T-helper 17 cell (primary cell): ENCODE results near the gene UHRF1. TPM values are rescaled to one million over a fixed set of nuclear protein-coding genes. Genes with fewer than 3 reads are reported as not detected.

Source experiments
- ATAC-seq: fragments of 150-1000 bp; cut with Tn5 transposase; 2 replicates; pipeline ENCODE4 v1.10.0; 2021; ENCODE audit warnings: mild to moderate bottlenecking, moderate library complexity
- DNase-seq, 3 donors: peaks; one replicate each; pipeline versions ENCODE4 v3.0.0 to v3.0.0-alpha.2; 2020 to 2021
- H3K9me3 ChIP-seq: one replicate; pipeline ENCODE4 v1.7.0; 2013; ENCODE audit warnings: low read length, mild to moderate bottlenecking; ENCODE audit not compliant: control insufficient read depth, poor library complexity, severe bottlenecking
- H3K27ac Mint-ChIP-seq: one replicate; pipeline ENCODE4 v1.8.0; 2022; ENCODE audit warnings: mild to moderate bottlenecking, moderate library complexity, mixed read lengths
- H3K27me3 Mint-ChIP-seq: one replicate; pipeline ENCODE4 v1.8.0; 2022; ENCODE audit warnings: mixed read lengths
- H3K36me3 Mint-ChIP-seq: one replicate; pipeline ENCODE4 v1.8.0; 2022; ENCODE audit warnings: low read depth, mixed read lengths
- H3K4me1 Mint-ChIP-seq: one replicate; pipeline ENCODE4 v1.8.0; 2022; ENCODE audit warnings: mild to moderate bottlenecking, mixed read lengths
- H3K4me3 Mint-ChIP-seq: one replicate; pipeline ENCODE4 v1.8.0; 2022; ENCODE audit warnings: mild to moderate bottlenecking, moderate library complexity, mixed read lengths
- total RNA-seq, 4 donors: library from RNA in 2 of 4; stranded (reverse) in 2 of 4; gene quantifications; one replicate each; pipeline ENCODE4 v1.2.3 and lab custom pipeline; 2022 to 2026

Gene UHRF1
- total RNA-seq, 2 donors from 2014 or later, result 0.12 to 0.34 TPM

DNA sequence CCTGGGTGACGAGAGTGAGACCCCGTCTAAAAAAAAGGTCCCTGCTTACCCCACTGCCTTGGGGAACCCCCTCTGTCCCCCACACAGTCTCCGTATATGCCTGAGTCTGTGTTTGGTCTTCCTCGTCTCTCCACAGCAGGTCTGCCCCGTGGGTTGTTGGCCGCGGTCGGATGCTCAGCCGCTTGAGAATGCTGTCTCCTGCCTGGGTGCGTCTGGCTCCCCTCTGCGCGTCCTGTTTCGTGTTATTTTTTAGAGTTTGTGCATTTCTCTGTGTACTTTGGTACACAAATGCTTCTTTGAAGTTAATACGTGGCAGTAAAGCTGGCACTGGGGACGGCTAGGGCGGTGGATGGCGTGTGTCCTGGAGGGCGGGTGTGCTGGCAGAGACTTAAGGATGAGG lies 94.5 kb downstream of the UHRF1 start:
- Mint-ChIP-seq H3K27ac (no peak overlapping the region), H3K4me1 (peaks cover 28% of the 10 kb centered on the region), H3K27me3 (no peaks in the 10 kb centered on the region), H3K36me3 (peaks cover 5% of the 10 kb centered on the region), H3K4me3 (no peak overlapping the region)
- H3K9me3 ChIP-seq, result no peaks in the 10 kb centered on the region
- ATAC-seq (no peak), DNase-seq (no peak)

DNA sequence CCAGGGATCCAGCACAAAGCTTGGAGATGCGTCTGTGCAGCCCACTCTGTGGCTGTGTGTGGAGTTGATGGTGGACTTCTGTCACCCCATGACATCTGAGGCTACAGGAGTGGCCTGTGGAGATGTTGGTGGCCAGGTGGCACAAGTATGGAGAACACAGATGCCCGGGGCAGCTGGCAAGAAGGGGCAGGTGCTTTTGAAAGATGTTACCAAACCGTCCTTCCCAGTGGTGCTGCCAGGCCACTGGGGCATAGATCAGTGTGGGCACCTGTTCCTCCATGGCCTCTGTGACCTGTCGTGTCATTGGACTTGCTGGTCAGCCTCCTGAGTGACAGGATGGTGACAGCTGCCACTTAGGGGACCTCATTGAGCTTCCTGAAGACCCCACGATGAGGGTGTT lies 95.8 kb downstream of the UHRF1 start:
- H3K4me3 Mint-ChIP-seq, result no peak overlapping the region
- peaks cover 4% of the 10 kb centered on the region for H3K36me3 Mint-ChIP-seq
- no peaks in the 10 kb centered on the region for H3K27me3 Mint-ChIP-seq
- no peak overlapping the region for H3K27ac Mint-ChIP-seq
- H3K9me3 ChIP-seq, result no peaks in the 10 kb centered on the region
- DNase-seq (no peak), ATAC-seq (no peak)
- peaks cover 23% of the 10 kb centered on the region for H3K4me1 Mint-ChIP-seq

DNA sequence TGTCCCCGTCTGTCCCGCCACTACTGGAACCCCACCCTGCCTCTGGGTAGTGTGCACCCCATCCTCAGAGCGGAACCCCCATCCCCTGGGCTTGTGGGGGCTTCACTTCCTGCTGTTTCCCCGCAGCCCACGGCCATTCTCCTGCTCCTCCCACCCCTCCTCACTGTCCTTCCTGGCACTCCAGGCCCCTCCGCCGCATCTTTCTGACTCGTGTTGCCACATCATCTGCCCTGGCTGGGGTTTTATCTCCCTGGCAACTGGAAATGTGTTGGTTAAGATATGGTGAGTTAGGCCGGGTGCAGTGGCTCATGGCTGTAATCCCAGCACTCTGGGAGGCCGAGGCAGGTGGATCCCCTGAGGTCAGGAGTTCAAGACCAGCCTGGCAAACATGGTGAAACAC lies 96.9 kb downstream of the UHRF1 start:
- no peak for DNase-seq
- Mint-ChIP-seq H3K4me3 (no peak overlapping the region), H3K4me1 (peaks cover 20% of the 10 kb centered on the region), H3K27ac (no peak overlapping the region), H3K27me3 (no peaks in the 10 kb centered on the region), H3K36me3 (peaks cover 2% of the 10 kb centered on the region)
- no peaks in the 10 kb centered on the region for H3K9me3 ChIP-seq
- no peak for ATAC-seq

DNA sequence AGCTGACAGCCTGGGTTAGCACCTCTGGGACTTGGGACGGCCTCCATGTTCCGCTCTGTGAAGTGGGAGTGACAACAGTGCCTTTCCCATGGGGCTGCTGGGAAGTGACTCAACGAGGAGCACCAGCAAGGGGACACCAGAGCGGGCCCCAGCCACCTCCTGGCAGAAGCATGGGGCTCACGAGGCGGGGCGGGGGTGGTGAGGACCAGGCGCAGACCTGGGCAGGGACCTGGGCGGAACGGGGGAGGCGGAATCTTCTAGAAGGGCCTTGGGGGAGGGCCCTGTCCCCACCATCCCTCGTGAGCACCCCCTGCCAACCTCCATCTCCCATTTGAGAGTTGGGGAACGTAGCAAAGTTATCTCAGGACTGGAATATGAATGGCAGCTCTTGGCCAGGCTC lies 97.5 kb downstream of the UHRF1 start:
- H3K27ac Mint-ChIP-seq, result no peak overlapping the region
- H3K36me3 Mint-ChIP-seq, result peaks cover 2% of the 10 kb centered on the region
- H3K4me1 Mint-ChIP-seq, result peaks cover 17% of the 10 kb centered on the region
- H3K9me3 ChIP-seq, result no peaks in the 10 kb centered on the region
- no peaks in the 10 kb centered on the region for H3K27me3 Mint-ChIP-seq
- H3K4me3 Mint-ChIP-seq, result no peak overlapping the region
- DNase-seq (no peak), ATAC-seq (no peak)

Other genes starting within 250 kb of the UHRF1 start
- 10 to 100 TPM; 33.9 to 37.9 TPM for gene MYDGF, start 239.2 kb upstream of the UHRF1 start, total RNA-seq
- 10 to 100 TPM; 84.1 to 91.8 TPM for gene DPP9, start 185.7 kb upstream of the UHRF1 start, total RNA-seq
- gene FEM1A, start 117.8 kb upstream of the UHRF1 start, total RNA-seq, result 10 to 100 TPM in 1 of 2 donors, 1 to 10 TPM in 1; 9.9 to 13.4 TPM
- gene TICAM1, start 77.8 kb upstream of the UHRF1 start, total RNA-seq, result 10 to 100 TPM; 23.4 to 29.1 TPM
- gene PLIN3, start 41.8 kb upstream of the UHRF1 start, total RNA-seq, result 10 to 100 TPM; 19.7 to 21.7 TPM
- 1 to 10 TPM; 4.0 to 4.8 TPM for gene ARRDC5, start 6.6 kb upstream of the UHRF1 start, total RNA-seq
- gene KDM4B, start 59.6 kb downstream of the UHRF1 start, total RNA-seq, result 10 to 100 TPM; 37.6 to 42.2 TPM